ENCODE data around the gene CEBPG.

Gene CEBPG

GRCh38 chr19:33377586-33378475, 4.3 kb downstream of the CEBPG start:
- Histone ChIP-seq H3K9me3 (ENCODE audit: control insufficient read depth, low read length) (no peaks in the 10 kb centered on the region), H3K27ac (ENCODE audit: insufficient read depth, low read length, poor library complexity, severe bottlenecking) (no peak overlapping the region), H3K27me3 (replicated peaks; ENCODE audit: control insufficient read depth, insufficient read depth, low read length, poor library complexity, severe bottlenecking) (no peaks in the 10 kb centered on the region), H3K4me3 (ENCODE audit: insufficient read depth, low read depth, low read length, poor library complexity, severe bottlenecking) (no peak overlapping the region), H3K4me1 (ENCODE audit: control insufficient read depth, insufficient read depth, low read length, poor library complexity, severe bottlenecking) (peaks cover 14% of the 10 kb centered on the region), H3K36me3 (ENCODE audit: control insufficient read depth, insufficient read depth, low read length) (peaks cover 13% of the 10 kb centered on the region)
- DNase-seq = no peak

- no peak overlapping the region for H3K27ac ChIP-seq (ENCODE audit: insufficient read depth, low read length, poor library complexity, severe bottlenecking)
- DNase-seq = no peak
- H3K27me3 ChIP-seq (replicated peaks; ENCODE audit: control insufficient read depth, insufficient read depth, low read length, poor library complexity, severe bottlenecking) = no peaks in the 10 kb centered on the region
- H3K36me3 ChIP-seq (ENCODE audit: control insufficient read depth, insufficient read depth, low read length) = peaks cover 13% of the 10 kb centered on the region
- H3K4me1 ChIP-seq (ENCODE audit: control insufficient read depth, insufficient read depth, low read length, poor library complexity, severe bottlenecking) = peaks cover 11% of the 10 kb centered on the region
- no peaks in the 10 kb centered on the region for H3K9me3 ChIP-seq (ENCODE audit: control insufficient read depth, low read length)
- H3K4me3 ChIP-seq (ENCODE audit: insufficient read depth, low read depth, low read length, poor library complexity, severe bottlenecking) = no peak overlapping the region
Measured at GRCh38 chr19:33379151-33379829, 5.8 kb downstream of the CEBPG start.

GRCh38 chr19:33381101-33381500, 7.6 kb downstream of the CEBPG start:
- Histone ChIP-seq H3K9me3 (ENCODE audit: control insufficient read depth, low read length) (no peaks in the 10 kb centered on the region), H3K27me3 (replicated peaks; ENCODE audit: control insufficient read depth, insufficient read depth, low read length, poor library complexity, severe bottlenecking) (no peaks in the 10 kb centered on the region), H3K4me1 (ENCODE audit: control insufficient read depth, insufficient read depth, low read length, poor library complexity, severe bottlenecking) (no peaks in the 10 kb centered on the region), H3K36me3 (ENCODE audit: control insufficient read depth, insufficient read depth, low read length) (peaks cover 13% of the 10 kb centered on the region), H3K27ac (ENCODE audit: insufficient read depth, low read length, poor library complexity, severe bottlenecking) (no peak overlapping the region), H3K4me3 (ENCODE audit: insufficient read depth, low read depth, low read length, poor library complexity, severe bottlenecking) (no peak overlapping the region)
- DNase-seq = no peak

GRCh38 chr19:33382006-33382405, 8.5 kb downstream of the CEBPG start:
- no peak for DNase-seq
- Histone ChIP-seq H3K36me3 (ENCODE audit: control insufficient read depth, insufficient read depth, low read length) (peaks cover 14% of the 10 kb centered on the region), H3K27ac (ENCODE audit: insufficient read depth, low read length, poor library complexity, severe bottlenecking) (no peak overlapping the region), H3K4me1 (ENCODE audit: control insufficient read depth, insufficient read depth, low read length, poor library complexity, severe bottlenecking) (no peaks in the 10 kb centered on the region), H3K9me3 (ENCODE audit: control insufficient read depth, low read length) (no peaks in the 10 kb centered on the region), H3K4me3 (ENCODE audit: insufficient read depth, low read depth, low read length, poor library complexity, severe bottlenecking) (no peak overlapping the region), H3K27me3 (replicated peaks; ENCODE audit: control insufficient read depth, insufficient read depth, low read length, poor library complexity, severe bottlenecking) (no peaks in the 10 kb centered on the region)

- H3K36me3 ChIP-seq (ENCODE audit: control insufficient read depth, insufficient read depth, low read length) = peaks cover 21% of the 10 kb centered on the region
- no peak for DNase-seq
- H3K4me1 ChIP-seq (ENCODE audit: control insufficient read depth, insufficient read depth, low read length, poor library complexity, severe bottlenecking) = no peaks in the 10 kb centered on the region
Measured at GRCh38 chr19:33382982-33383381, 9.5 kb downstream of the CEBPG start.

GRCh38 chr19:33383720-33384292, 10.3 kb downstream of the CEBPG start:
- DNase-seq = no peak
- H3K4me1 ChIP-seq (ENCODE audit: control insufficient read depth, insufficient read depth, low read length, poor library complexity, severe bottlenecking) = no peaks in the 10 kb centered on the region

More at GRCh38 chr19:33382982-33383381, 9.5 kb downstream of the CEBPG start:
- no peaks in the 10 kb centered on the region for H3K9me3 ChIP-seq (ENCODE audit: control insufficient read depth, low read length)
- no peak overlapping the region for H3K27ac ChIP-seq (ENCODE audit: insufficient read depth, low read length, poor library complexity, severe bottlenecking)
- H3K27me3 ChIP-seq (replicated peaks; ENCODE audit: control insufficient read depth, insufficient read depth, low read length, poor library complexity, severe bottlenecking) = no peaks in the 10 kb centered on the region
- no peak overlapping the region for H3K4me3 ChIP-seq (ENCODE audit: insufficient read depth, low read depth, low read length, poor library complexity, severe bottlenecking)

GRCh38 chr19:33384983-33385382, 11.5 kb downstream of the CEBPG start:
- DNase-seq = no peak
- Histone ChIP-seq H3K9me3 (ENCODE audit: control insufficient read depth, low read length) (no peaks in the 10 kb centered on the region), H3K36me3 (ENCODE audit: control insufficient read depth, insufficient read depth, low read length) (peaks cover 13% of the 10 kb centered on the region), H3K27me3 (replicated peaks; ENCODE audit: control insufficient read depth, insufficient read depth, low read length, poor library complexity, severe bottlenecking) (no peaks in the 10 kb centered on the region), H3K4me3 (ENCODE audit: insufficient read depth, low read depth, low read length, poor library complexity, severe bottlenecking) (no peak overlapping the region), H3K4me1 (ENCODE audit: control insufficient read depth, insufficient read depth, low read length, poor library complexity, severe bottlenecking) (no peaks in the 10 kb centered on the region), H3K27ac (ENCODE audit: insufficient read depth, low read length, poor library complexity, severe bottlenecking) (no peak overlapping the region)

More at GRCh38 chr19:33383720-33384292, 10.3 kb downstream of the CEBPG start:
- no peak overlapping the region for H3K27ac ChIP-seq (ENCODE audit: insufficient read depth, low read length, poor library complexity, severe bottlenecking)
- H3K9me3 ChIP-seq (ENCODE audit: control insufficient read depth, low read length) = no peaks in the 10 kb centered on the region
- H3K27me3 ChIP-seq (replicated peaks; ENCODE audit: control insufficient read depth, insufficient read depth, low read length, poor library complexity, severe bottlenecking) = no peaks in the 10 kb centered on the region
- H3K36me3 ChIP-seq (ENCODE audit: control insufficient read depth, insufficient read depth, low read length) = peaks cover 21% of the 10 kb centered on the region
- H3K4me3 ChIP-seq (ENCODE audit: insufficient read depth, low read depth, low read length, poor library complexity, severe bottlenecking) = no peak overlapping the region

GRCh38 chr19:33385956-33386355, 12.4 kb downstream of the CEBPG start:
- no peak overlapping the region for H3K27ac ChIP-seq (ENCODE audit: insufficient read depth, low read length, poor library complexity, severe bottlenecking)
- peaks cover 11% of the 10 kb centered on the region for H3K36me3 ChIP-seq (ENCODE audit: control insufficient read depth, insufficient read depth, low read length)
- DNase-seq = no peak
- H3K4me3 ChIP-seq (ENCODE audit: insufficient read depth, low read depth, low read length, poor library complexity, severe bottlenecking) = no peak overlapping the region
- H3K4me1 ChIP-seq (ENCODE audit: control insufficient read depth, insufficient read depth, low read length, poor library complexity, severe bottlenecking) = no peaks in the 10 kb centered on the region
- no peaks in the 10 kb centered on the region for H3K27me3 ChIP-seq (replicated peaks; ENCODE audit: control insufficient read depth, insufficient read depth, low read length, poor library complexity, severe bottlenecking)
- no peaks in the 10 kb centered on the region for H3K9me3 ChIP-seq (ENCODE audit: control insufficient read depth, low read length)

GRCh38 chr19:33386361-33386858, 12.9 kb downstream of the CEBPG start:
- H3K36me3 ChIP-seq (ENCODE audit: control insufficient read depth, insufficient read depth, low read length) = peaks cover 9% of the 10 kb centered on the region
- no peak overlapping the region for H3K4me3 ChIP-seq (ENCODE audit: insufficient read depth, low read depth, low read length, poor library complexity, severe bottlenecking)
- no peaks in the 10 kb centered on the region for H3K27me3 ChIP-seq (replicated peaks; ENCODE audit: control insufficient read depth, insufficient read depth, low read length, poor library complexity, severe bottlenecking)
- no peak for DNase-seq
- H3K27ac ChIP-seq (ENCODE audit: insufficient read depth, low read length, poor library complexity, severe bottlenecking) = no peak overlapping the region
- H3K4me1 ChIP-seq (ENCODE audit: control insufficient read depth, insufficient read depth, low read length, poor library complexity, severe bottlenecking) = no peaks in the 10 kb centered on the region
- no peaks in the 10 kb centered on the region for H3K9me3 ChIP-seq (ENCODE audit: control insufficient read depth, low read length)
